ENCODE data around the gene ZNF189.

Gene ZNF189

GRCh38 chr9:101393135-101393534 lies 5.5 kb upstream of the ZNF189 start:
- intact Hi-C loops (cut with DNase I; ENCODE audit: low total_unique reads): no loop called here
- DNase-seq: no peak
- Histone ChIP-seq H3K27me3 (no peaks in the 10 kb centered on the region), H3K4me3 (no peak overlapping the region), H3K4me1 (peaks cover 0 to 16% (median 5%) of the 10 kb centered on the region in 4 donors), H3K9me3 (no peaks in the 10 kb centered on the region), H3K36me3 (peaks cover 17 to 28% (median 25%) of the 10 kb centered on the region in 3 donors), H3K27ac (no peak overlapping the region)
- TF ChIP-seq CTCF (IDR thresholded peaks at IDR 0.05): no peak

- TF ChIP-seq CTCF (IDR thresholded peaks at IDR 0.05): no peak
- Histone ChIP-seq H3K27ac (no peak overlapping the region), H3K9me3 (no peaks in the 10 kb centered on the region), H3K4me3 (no peak overlapping the region), H3K36me3 (peaks cover 10 to 16% (median 11%) of the 10 kb centered on the region in 3 donors), H3K27me3 (no peaks in the 10 kb centered on the region), H3K4me1 (peaks cover 0 to 20% (median 9%) of the 10 kb centered on the region in 4 donors)
- intact Hi-C loops (cut with DNase I; ENCODE audit: low total_unique reads): loop anchor here (5.0 kb wide), 1 partner anchor 138 kb away; the partner anchor contains the start of gene RNF20
- no peak for DNase-seq
Observed at GRCh38 chr9:101394687-101395086, 4.0 kb upstream of the ZNF189 start.

GRCh38 chr9:101397746-101398067 lies 944 bp upstream of the ZNF189 start:
- H3K4me1 ChIP-seq: peaks cover 0 to 38% (median 21%) of the 10 kb centered on the region in 4 donors
- TF ChIP-seq CTCF (IDR thresholded peaks at IDR 0.05): no peak
- DNase-seq: no peak
- peak overlapping the region; percentile 85 to 89 for H3K27ac ChIP-seq
- H3K36me3 ChIP-seq: peaks cover 24 to 27% (median 27%) of the 10 kb centered on the region in 3 donors
- intact Hi-C loops (cut with DNase I; ENCODE audit: low total_unique reads): loop anchor here (5.0 kb wide), 1 partner anchor 135 kb away; the partner anchor contains the start of gene RNF20
- peaks cover 0 to 6% (median 0%) of the 10 kb centered on the region in 3 donors for H3K9me3 ChIP-seq
- H3K27me3 ChIP-seq: no peaks in the 10 kb centered on the region
- peak overlapping the region; percentile 77 to 82 for H3K4me3 ChIP-seq

- Histone ChIP-seq H3K4me1 (peaks cover 0 to 38% (median 21%) of the 10 kb centered on the region in 4 donors), H3K36me3 (peaks cover 38 to 41% (median 40%) of the 10 kb centered on the region in 3 donors), H3K4me3 (peak overlapping the region; percentile 77 to 82), H3K9me3 (peaks cover 0 to 19% (median 0%) of the 10 kb centered on the region in 3 donors), H3K27me3 (no peaks in the 10 kb centered on the region), H3K27ac (peak overlapping the region; percentile 85 to 89)
- intact Hi-C loops (cut with DNase I; ENCODE audit: low total_unique reads): loop anchor here (5.0 kb wide), 1 partner anchor 133 kb away; the partner anchor contains the start of gene RNF20
- no peak for TF ChIP-seq CTCF (IDR thresholded peaks at IDR 0.05)
- peak in 1 of 2 donors; percentile 47 for DNase-seq
Observed at GRCh38 chr9:101398930-101399642, 435 bp downstream of the ZNF189 start.

GRCh38 chr9:101399643-101399970 lies 956 bp downstream of the ZNF189 start:
- Histone ChIP-seq H3K4me1 (peaks cover 0 to 38% (median 21%) of the 10 kb centered on the region in 4 donors), H3K27me3 (no peaks in the 10 kb centered on the region), H3K9me3 (peaks cover 0 to 22% (median 0%) of the 10 kb centered on the region in 3 donors), H3K4me3 (peak overlapping the region; percentile 77 to 82), H3K27ac (peak overlapping the region; percentile 85 to 89), H3K36me3 (peaks cover 43 to 46% (median 46%) of the 10 kb centered on the region in 3 donors)
- intact Hi-C loops (cut with DNase I; ENCODE audit: low total_unique reads): loop anchor here (5.0 kb wide), 1 partner anchor 133 kb away; the partner anchor contains the start of gene RNF20
- no peak for DNase-seq
- no peak for TF ChIP-seq CTCF (IDR thresholded peaks at IDR 0.05)

All from tibial artery (tissue), 4 donors.